Neural progenitor cell (in vitro differentiated cells): ENCODE results near the gene MRPL33. TPM values are rescaled to one million over a fixed set of nuclear protein-coding genes. Genes with fewer than 3 reads are reported as not detected.

Experiments used
- DNase-seq: peaks from one replicate; pipeline ENCODE4 v3.0.0-alpha.2; 2016; ENCODE audit warnings: low spot score
- H2AFZ ChIP-seq: fragments of 200-600 bp; sonication (generic); replicated peaks from 2 replicates; pipeline ENCODE4 v1.6.1; 2016; ENCODE audit warnings: antibody characterized with exemption
- H3F3A ChIP-seq: fragments of 200-600 bp; sonication (generic); 2 replicates; pipeline ENCODE4 v1.6.1; 2016; ENCODE audit warnings: antibody characterized with exemption, low read depth
- H3K27ac ChIP-seq: fragments of 200-600 bp; sonication (generic); 2 replicates; pipeline ENCODE4 v1.5.1; 2016; ENCODE audit warnings: mild to moderate bottlenecking
- H3K27me3 ChIP-seq: fragments of 200-600 bp; sonication (generic); 2 replicates; pipeline ENCODE4 v1.6.1; 2016; ENCODE audit warnings: mild to moderate bottlenecking, moderate library complexity
- H3K36me3 ChIP-seq: fragments of 200-600 bp; sonication (generic); 2 replicates; pipeline ENCODE4 v1.5.1; 2016
- H3K4me1 ChIP-seq: fragments of 200-600 bp; sonication (generic); 2 replicates; pipeline ENCODE4 v1.6.1; 2016; ENCODE audit warnings: mixed run types
- H3K4me2 ChIP-seq: fragments of 200-600 bp; sonication (generic); 2 replicates; pipeline ENCODE4 v1.6.1; 2016
- H3K4me3 ChIP-seq: fragments of 200-600 bp; sonication (generic); 2 replicates; pipeline ENCODE4 v1.5.1; 2016
- H3K79me2 ChIP-seq: fragments of 200-600 bp; sonication (generic); 2 replicates; pipeline ENCODE4 v1.6.1; 2016; ENCODE audit warnings: low read depth
- H3K9ac ChIP-seq: fragments of 200-600 bp; sonication (generic); 2 replicates; pipeline ENCODE4 v1.6.1; 2016
- H3K9me3 ChIP-seq: fragments of 200-600 bp; sonication (generic); 2 replicates; pipeline ENCODE4 v1.5.1; 2016; ENCODE audit warnings: low read depth
- H4K20me1 ChIP-seq: fragments of 200-600 bp; sonication (generic); 2 replicates; pipeline ENCODE4 v1.6.1; 2016; ENCODE audit warnings: low read depth
- H3K27ac Mint-ChIP-seq: 3 replicates; pipeline ENCODE4 v1.8.0; 2021; ENCODE audit warnings: mixed read lengths
- H3K27me3 Mint-ChIP-seq: 2 replicates; pipeline ENCODE4 v1.8.0; 2022; ENCODE audit warnings: low read depth, mild to moderate bottlenecking, inconsistent platforms, moderate library complexity, mixed read lengths; ENCODE audit not compliant: insufficient read depth
- H3K36me3 Mint-ChIP-seq: 3 replicates; pipeline ENCODE4 v1.8.0; 2021; ENCODE audit warnings: mixed read lengths
- H3K4me1 Mint-ChIP-seq: 3 replicates; pipeline ENCODE4 v1.8.0; 2021; ENCODE audit warnings: mixed read lengths
- H3K4me3 Mint-ChIP-seq: 3 replicates; pipeline ENCODE4 v1.8.0; 2021; ENCODE audit warnings: mild to moderate bottlenecking, moderate library complexity, mixed read lengths
- H3K9me3 Mint-ChIP-seq: 3 replicates; pipeline ENCODE4 v1.8.0; 2020; ENCODE audit warnings: mixed read lengths
- EZH2 ChIP-seq: fragments of 200-600 bp; sonication (generic); IDR thresholded peaks from 2 replicates; pipeline ENCODE4 v1.6.1; 2017; ENCODE audit warnings: antibody characterized with exemption, mild to moderate bottlenecking, moderate library complexity
- EZH2phosphoT487 ChIP-seq: fragments of 200-600 bp; sonication (generic); IDR thresholded peaks from 2 replicates; pipeline ENCODE4 v1.6.1; 2017; ENCODE audit warnings: antibody characterized with exemption
- total RNA-seq: library from RNA; depleted of rRNA; stranded (reverse); fragments of >200 nt; gene quantifications from 2 replicates; pipeline ENCODE4 v1.2.3, GENCODE V29; 2015; ENCODE audit warnings: low replicate concordance
- TF ChIP-seq, protein P1 (sequence below): fragments of 200-600 bp; sonication (generic); IDR thresholded peaks from 2 replicates; pipeline ENCODE4 v1.5.1; 2017; ENCODE audit warnings: antibody characterized with exemption, mild to moderate bottlenecking

MRPL33 gene
- total RNA-seq, 1 donor from 2014 or later, result 147 TPM

GRCh38 chr2:27782701-27783100 lies 11.2 kb downstream of the MRPL33 start:
- H3K4me1 ChIP-seq, result no peaks in the 10 kb centered on the region
- Mint-ChIP-seq H3K27ac (no peak overlapping the region), H3K9me3 (no peaks in the 10 kb centered on the region), H3K4me3 (no peak overlapping the region), H3K4me1 (no peaks in the 10 kb centered on the region), H3K27me3 (no peaks in the 10 kb centered on the region), H3K36me3 (peaks cover 8% of the 10 kb centered on the region)
- no peaks in the 10 kb centered on the region for H4K20me1 ChIP-seq
- H3K4me3 ChIP-seq, result no peak overlapping the region
- no peak overlapping the region for H3K4me2 ChIP-seq
- no peak overlapping the region for H3K27ac ChIP-seq
- no peaks in the 10 kb centered on the region for H3K9me3 ChIP-seq
- no peak overlapping the region for H2AFZ ChIP-seq
- peaks cover 9% of the 10 kb centered on the region for H3F3A ChIP-seq
- no peak overlapping the region for H3K9ac ChIP-seq
- TF ChIP-seq EZH2, result no peak
- TF ChIP-seq, protein P1, sequence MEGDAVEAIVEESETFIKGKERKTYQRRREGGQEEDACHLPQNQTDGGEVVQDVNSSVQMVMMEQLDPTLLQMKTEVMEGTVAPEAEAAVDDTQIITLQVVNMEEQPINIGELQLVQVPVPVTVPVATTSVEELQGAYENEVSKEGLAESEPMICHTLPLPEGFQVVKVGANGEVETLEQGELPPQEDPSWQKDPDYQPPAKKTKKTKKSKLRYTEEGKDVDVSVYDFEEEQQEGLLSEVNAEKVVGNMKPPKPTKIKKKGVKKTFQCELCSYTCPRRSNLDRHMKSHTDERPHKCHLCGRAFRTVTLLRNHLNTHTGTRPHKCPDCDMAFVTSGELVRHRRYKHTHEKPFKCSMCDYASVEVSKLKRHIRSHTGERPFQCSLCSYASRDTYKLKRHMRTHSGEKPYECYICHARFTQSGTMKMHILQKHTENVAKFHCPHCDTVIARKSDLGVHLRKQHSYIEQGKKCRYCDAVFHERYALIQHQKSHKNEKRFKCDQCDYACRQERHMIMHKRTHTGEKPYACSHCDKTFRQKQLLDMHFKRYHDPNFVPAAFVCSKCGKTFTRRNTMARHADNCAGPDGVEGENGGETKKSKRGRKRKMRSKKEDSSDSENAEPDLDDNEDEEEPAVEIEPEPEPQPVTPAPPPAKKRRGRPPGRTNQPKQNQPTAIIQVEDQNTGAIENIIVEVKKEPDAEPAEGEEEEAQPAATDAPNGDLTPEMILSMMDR, result no peak
- TF ChIP-seq EZH2phosphoT487, result no peak
- no peaks in the 10 kb centered on the region for H3K36me3 ChIP-seq
- H3K27me3 ChIP-seq, result no peaks in the 10 kb centered on the region
- peaks cover 15% of the 10 kb centered on the region for H3K79me2 ChIP-seq
- DNase-seq, result no peak

GRCh38 chr2:27790796-27791195 lies 19.3 kb downstream of the MRPL33 start:
- Histone ChIP-seq H3K4me3 (no peak overlapping the region), H3K27ac (no peak overlapping the region), H4K20me1 (no peaks in the 10 kb centered on the region), H3F3A (no peaks in the 10 kb centered on the region), H3K9ac (no peak overlapping the region), H3K27me3 (no peaks in the 10 kb centered on the region), H3K36me3 (no peaks in the 10 kb centered on the region), H2AFZ (no peak overlapping the region), H3K4me2 (no peak overlapping the region), H3K9me3 (no peaks in the 10 kb centered on the region), H3K4me1 (peaks cover 5% of the 10 kb centered on the region), H3K79me2 (no peaks in the 10 kb centered on the region)
- TF ChIP-seq EZH2phosphoT487, result no peak
- no peak for TF ChIP-seq EZH2
- TF ChIP-seq, protein P1, result no peak
- H3K27me3 Mint-ChIP-seq, result no peaks in the 10 kb centered on the region
- H3K4me1 Mint-ChIP-seq, result peaks cover 10% of the 10 kb centered on the region
- DNase-seq, result no peak
- no peak overlapping the region for H3K27ac Mint-ChIP-seq
- H3K9me3 Mint-ChIP-seq, result no peaks in the 10 kb centered on the region
- H3K4me3 Mint-ChIP-seq, result no peak overlapping the region
- peaks cover 2% of the 10 kb centered on the region for H3K36me3 Mint-ChIP-seq

DNA sequence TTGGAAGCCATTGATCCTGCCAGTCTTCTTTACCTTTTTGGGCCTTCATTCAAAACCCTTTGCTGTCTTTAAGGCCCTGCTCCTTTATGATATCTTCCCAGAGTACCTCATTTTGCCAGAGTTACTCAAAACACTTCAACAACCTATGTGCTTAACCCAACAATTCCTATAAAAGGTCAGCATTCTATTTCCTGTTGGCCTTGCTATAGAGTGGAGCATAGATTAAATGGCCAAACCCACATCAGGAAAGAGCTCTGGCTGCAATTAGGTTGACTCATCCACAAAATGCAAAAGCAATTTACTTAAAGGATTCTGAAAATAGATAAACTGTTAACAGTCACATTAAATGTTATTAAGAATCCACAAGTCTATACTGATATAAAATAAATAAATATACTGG lies 21.2 kb downstream of the MRPL33 start:
- no peak for DNase-seq
- no peak overlapping the region for H3K4me2 ChIP-seq
- no peaks in the 10 kb centered on the region for H3K9me3 ChIP-seq
- peaks cover 7% of the 10 kb centered on the region for H3K4me1 ChIP-seq
- Mint-ChIP-seq H3K9me3 (no peaks in the 10 kb centered on the region), H3K36me3 (peaks cover 2% of the 10 kb centered on the region), H3K27ac (no peak overlapping the region), H3K4me1 (peaks cover 16% of the 10 kb centered on the region), H3K4me3 (no peak overlapping the region), H3K27me3 (peaks cover 2% of the 10 kb centered on the region)
- H3K36me3 ChIP-seq, result no peaks in the 10 kb centered on the region
- H4K20me1 ChIP-seq, result no peaks in the 10 kb centered on the region
- TF ChIP-seq EZH2phosphoT487, result no peak
- TF ChIP-seq EZH2, result no peak
- TF ChIP-seq, protein P1, result no peak
- no peaks in the 10 kb centered on the region for H3F3A ChIP-seq
- H3K79me2 ChIP-seq, result no peaks in the 10 kb centered on the region
- H3K27me3 ChIP-seq, result no peaks in the 10 kb centered on the region
- H3K27ac ChIP-seq, result no peak overlapping the region
- H3K9ac ChIP-seq, result no peak overlapping the region
- no peak overlapping the region for H2AFZ ChIP-seq
- no peak overlapping the region for H3K4me3 ChIP-seq
